D721Med (cell line): ENCODE measurements around the gene F2R.

Experiments used
- DNase-seq: peaks from one replicate; pipeline ENCODE4 v3.0.0; 2011; ENCODE audit warnings: low spot score; ENCODE audit not compliant: insufficient read length
- FAIRE-seq: peaks from 2 replicates; lab custom pipeline; 2011; peaks lifted over from hg19 to GRCh38; lab: Jason Lieb, UNC
- CTCF ChIP-seq: IDR thresholded peaks from 2 replicates; pipeline ENCODE4 v1.5.1; 2012; ENCODE audit warnings: mild to moderate bottlenecking, control low read depth; ENCODE audit not compliant: insufficient read depth; ENCODE audit errors: missing control alignments

F2R gene

GRCh38 chr5:76715736-76716455 lies at the start of gene F2R:
TSS of gene F2R (plus strand) at chr5:76716126. CDS start at chr5:76716308, 182 bp downstream.
- DNase-seq = peak; percentile 74
- no peak for FAIRE-seq
- peak; percentile 45 for TF ChIP-seq CTCF

DNA sequence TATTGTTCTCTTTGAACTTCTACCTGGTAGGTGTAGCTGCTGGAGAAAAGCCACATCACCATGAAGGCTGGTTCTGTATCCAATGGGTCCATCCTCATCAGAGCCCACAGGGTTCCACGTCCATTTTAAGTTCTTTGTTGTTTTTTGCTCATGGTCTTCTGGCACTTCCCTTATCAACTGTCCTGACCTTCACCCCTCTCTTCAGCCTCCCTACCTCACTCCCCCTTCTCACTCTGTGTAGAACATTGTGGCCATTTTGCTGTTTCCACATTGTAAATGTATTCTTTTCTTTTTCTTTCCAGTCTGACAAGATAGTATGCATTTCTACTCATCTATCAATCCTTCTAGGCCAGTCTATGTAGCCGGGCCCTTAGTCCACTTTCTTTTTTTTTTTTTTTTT lies 48.4 kb upstream of the F2R start:
- FAIRE-seq (no peak), DNase-seq (no peak)
- no peak for TF ChIP-seq CTCF

GRCh38 chr5:76669245-76669644 lies 46.7 kb upstream of the F2R start:
- no peak for TF ChIP-seq CTCF
- no peak for DNase-seq
- no peak for FAIRE-seq

GRCh38 chr5:76670508-76670907 lies 45.4 kb upstream of the F2R start:
- no peak for DNase-seq
- TF ChIP-seq CTCF = no peak
- no peak for FAIRE-seq

- DNase-seq = no peak
- no peak for TF ChIP-seq CTCF
- no peak for FAIRE-seq
Measured at GRCh38 chr5:76672242-76672641, 43.7 kb upstream of the F2R start.

- no peak for TF ChIP-seq CTCF
- DNase-seq (no peak), FAIRE-seq (no peak)
Measured at GRCh38 chr5:76673125-76673524, 42.8 kb upstream of the F2R start.

DNA sequence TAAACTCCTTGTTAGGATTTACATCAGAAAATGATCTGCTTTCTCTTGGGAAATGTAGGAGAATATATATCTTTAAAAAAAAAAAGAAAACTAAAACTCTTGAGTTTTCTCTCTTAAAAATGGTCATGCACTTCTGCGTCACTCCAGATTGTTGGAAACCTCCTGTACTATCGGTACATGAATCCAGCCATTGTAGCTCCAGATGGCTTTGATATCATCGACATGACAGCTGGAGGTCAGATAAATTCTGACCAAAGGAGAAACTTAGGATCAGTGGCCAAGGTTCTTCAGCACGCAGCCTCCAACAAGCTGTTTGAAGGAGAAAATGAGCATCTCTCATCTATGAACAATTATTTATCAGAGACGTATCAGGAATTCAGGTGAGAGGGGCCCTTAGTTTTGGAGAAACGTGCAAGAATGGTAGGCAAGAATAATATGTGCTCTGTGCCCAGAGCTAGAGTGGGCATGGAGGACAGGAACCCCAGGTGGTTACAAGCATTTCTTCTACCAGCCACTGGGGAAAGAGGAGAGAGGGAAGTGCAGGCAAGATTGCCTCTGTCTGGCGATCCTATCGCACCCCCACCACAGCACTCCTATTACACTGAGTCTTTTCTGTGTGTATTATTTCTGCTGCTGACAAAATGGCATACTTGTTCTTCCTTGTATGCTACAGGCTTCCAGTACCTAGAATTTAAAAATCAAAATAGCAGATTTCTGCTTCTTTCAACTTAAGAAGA lies 41.4 kb upstream of the F2R start:
- DNase-seq (no peak), FAIRE-seq (no peak)
- TF ChIP-seq CTCF = no peak
